IPS-18c (cell line): ENCODE data around the gene RIPK4.

Experiments used
- H3K4me3 ChIP-seq: 2 replicates; pipeline ENCODE4 v1.7.0; 2013; ENCODE audit warnings: low read depth, mild to moderate bottlenecking, low read length, moderate library complexity; ENCODE audit not compliant: insufficient read depth
- H3K9me3 ChIP-seq: one replicate; pipeline ENCODE4 v1.6.1; 2013; ENCODE audit warnings: mild to moderate bottlenecking, low read length, moderate library complexity; ENCODE audit not compliant: control insufficient read depth, insufficient read depth

RIPK4 gene

GRCh38 chr21:41766883-41767605 is at the start of gene RIPK4:
Gene RIPK4, minus strand, starts transcription at chr21:41767052. Its CDS starts 11 bp downstream, at chr21:41767041.
- H3K4me3 ChIP-seq = peak within 1 kb of the TSS; percentile 66
- H3K9me3 ChIP-seq = peaks cover 2% of the 10 kb centered on the region

GRCh38 chr21:41815652-41816582 is 49.1 kb upstream of the RIPK4 start:
- H3K4me3 ChIP-seq = no peak overlapping the region
- H3K9me3 ChIP-seq = no peaks in the 10 kb centered on the region

DNA sequence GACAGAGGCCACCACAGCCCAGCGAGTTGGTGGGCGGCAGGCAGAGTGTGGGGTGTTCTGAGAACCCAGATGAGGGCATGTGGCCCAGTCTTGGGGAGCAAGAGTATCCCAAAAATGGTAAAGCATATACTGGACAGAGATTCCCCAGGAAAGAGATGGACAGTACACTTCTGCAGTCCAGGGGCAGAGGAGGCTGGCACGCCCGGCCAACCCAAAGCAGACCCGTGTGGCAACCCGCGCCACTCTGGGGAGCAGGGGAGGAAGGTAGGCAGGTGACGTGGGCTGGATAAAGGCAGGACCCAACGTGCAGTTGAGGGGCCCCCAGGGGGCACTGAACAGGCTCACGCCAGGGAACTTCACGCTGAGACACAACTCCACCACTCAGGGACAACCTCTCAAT is 46.4 kb upstream of the RIPK4 start:
- no peak overlapping the region for H3K4me3 ChIP-seq
- H3K9me3 ChIP-seq = no peaks in the 10 kb centered on the region

GRCh38 chr21:41812679-41813078 is 45.8 kb upstream of the RIPK4 start:
- Histone ChIP-seq H3K4me3 (no peak overlapping the region), H3K9me3 (no peaks in the 10 kb centered on the region)

DNA sequence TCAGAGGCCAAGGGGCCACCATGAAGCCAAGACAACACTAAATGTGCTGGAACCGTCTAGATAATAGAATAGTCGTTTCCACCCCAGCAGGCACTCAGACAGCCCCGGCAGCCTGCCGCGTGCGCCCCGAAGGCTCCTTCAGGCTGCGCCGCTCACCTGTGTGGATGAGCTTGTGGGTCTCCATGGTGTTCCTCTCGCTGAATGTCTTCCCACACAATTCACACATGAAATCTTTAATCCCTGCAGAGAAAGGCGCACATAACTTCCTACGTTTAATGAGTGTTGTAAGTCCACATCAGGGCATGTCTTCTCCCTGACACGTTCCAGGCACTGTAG is 43.7 kb upstream of the RIPK4 start:
- peaks cover 3% of the 10 kb centered on the region for H3K9me3 ChIP-seq
- no peak overlapping the region for H3K4me3 ChIP-seq

GRCh38 chr21:41809891-41810596 is 43.2 kb upstream of the RIPK4 start:
- H3K4me3 ChIP-seq = no peak overlapping the region

GRCh38 chr21:41808846-41809245 is 42.0 kb upstream of the RIPK4 start:
- Histone ChIP-seq H3K4me3 (no peak overlapping the region), H3K9me3 (peaks cover 3% of the 10 kb centered on the region)

More at GRCh38 chr21:41809891-41810596, 43.2 kb upstream of the RIPK4 start:
- peaks cover 3% of the 10 kb centered on the region for H3K9me3 ChIP-seq

DNA sequence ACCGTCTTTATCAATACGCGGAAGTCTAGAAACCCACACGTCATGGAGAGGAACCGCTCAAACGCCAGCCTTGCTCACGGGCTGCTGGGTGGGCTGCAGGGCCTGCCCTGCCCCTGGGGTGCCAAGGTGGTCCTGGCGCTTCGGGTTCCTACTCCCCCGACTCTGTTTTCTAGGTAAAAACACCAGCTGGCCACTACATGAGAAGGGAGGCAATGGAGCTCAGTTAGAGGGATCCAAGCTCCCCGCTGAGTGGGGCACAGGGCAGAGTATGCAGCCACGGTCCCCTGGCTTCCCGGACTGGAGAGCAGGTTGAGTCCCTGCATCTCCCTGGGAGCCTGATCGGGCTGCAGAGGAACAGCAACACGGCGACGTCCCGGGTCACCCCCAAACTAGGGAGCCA is 41.2 kb upstream of the RIPK4 start:
- H3K4me3 ChIP-seq = no peak overlapping the region
- H3K9me3 ChIP-seq = peaks cover 3% of the 10 kb centered on the region

GRCh38 chr21:41806773-41807172 is 39.9 kb upstream of the RIPK4 start:
- no peak overlapping the region for H3K4me3 ChIP-seq
- H3K9me3 ChIP-seq = peaks cover 3% of the 10 kb centered on the region

- peaks cover 3% of the 10 kb centered on the region for H3K9me3 ChIP-seq
- no peak overlapping the region for H3K4me3 ChIP-seq
Measured at GRCh38 chr21:41805643-41806042, 38.8 kb upstream of the RIPK4 start.

DNA sequence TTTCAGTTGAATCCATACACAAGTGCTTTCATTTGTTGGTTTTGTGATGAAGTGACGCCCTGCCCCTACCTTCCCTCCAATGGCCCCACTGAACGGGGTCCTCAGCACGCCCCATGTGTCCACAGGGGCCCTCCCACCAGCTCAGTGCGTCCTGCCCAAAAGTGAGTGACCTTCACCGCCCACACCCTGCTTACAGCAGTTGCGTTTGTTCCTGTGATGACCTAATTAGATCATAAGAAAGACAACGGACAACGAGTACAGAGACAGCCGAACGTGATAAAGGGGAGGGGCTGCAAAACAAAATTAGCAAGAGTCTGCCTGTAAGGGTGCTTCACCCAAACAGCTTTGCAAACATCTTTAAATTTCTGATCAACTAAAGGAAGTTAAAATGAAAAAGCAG is 38.2 kb upstream of the RIPK4 start:
- no peak overlapping the region for H3K4me3 ChIP-seq
- H3K9me3 ChIP-seq = peaks cover 3% of the 10 kb centered on the region

- H3K4me3 ChIP-seq = no peak overlapping the region
- peaks cover 3% of the 10 kb centered on the region for H3K9me3 ChIP-seq
Measured at GRCh38 chr21:41804381-41804780, 37.5 kb upstream of the RIPK4 start.

DNA sequence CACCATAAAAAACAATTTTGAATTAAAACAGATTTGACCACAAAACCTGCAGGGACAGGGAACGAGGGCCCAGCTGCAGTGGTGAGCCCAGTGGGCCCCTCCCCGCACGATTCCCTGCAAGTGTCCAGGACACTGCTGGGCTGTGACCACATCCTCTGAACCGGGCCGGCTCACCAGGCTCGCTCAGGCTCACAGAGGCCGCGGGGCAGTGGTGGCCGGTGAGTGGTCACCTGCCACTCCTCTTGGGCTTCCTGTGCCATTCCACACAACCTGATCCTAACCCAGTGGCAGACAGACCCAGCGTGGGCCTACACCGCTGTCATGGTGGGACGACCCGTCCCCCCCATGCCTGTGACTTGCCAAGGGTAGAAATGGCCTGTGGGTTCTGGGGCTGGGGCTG is 36.5 kb upstream of the RIPK4 start:
- peaks cover 3% of the 10 kb centered on the region for H3K9me3 ChIP-seq
- no peak overlapping the region for H3K4me3 ChIP-seq

DNA sequence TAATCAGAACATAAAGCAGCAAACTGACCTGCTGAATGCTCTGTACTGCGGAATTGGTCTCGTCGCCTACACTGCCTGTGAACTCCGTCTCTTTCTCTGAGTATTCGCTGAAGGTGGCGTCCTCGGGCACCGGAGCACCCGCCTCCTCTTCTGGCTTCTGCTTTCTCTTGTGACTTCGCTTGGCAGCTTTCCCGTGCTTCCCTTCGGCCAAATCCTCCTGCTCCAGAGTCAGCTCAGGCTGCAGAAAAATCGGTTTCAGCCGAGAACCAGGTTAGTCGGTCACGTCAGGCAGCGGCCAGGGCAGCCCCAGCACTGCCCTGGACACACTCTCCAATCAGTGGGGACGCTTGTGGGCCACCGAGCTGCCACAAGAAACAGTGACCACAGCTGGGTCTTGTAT is 35.8 kb upstream of the RIPK4 start:
- H3K4me3 ChIP-seq = no peak overlapping the region

GRCh38 chr21:41802198-41802584 is 35.3 kb upstream of the RIPK4 start:
- H3K9me3 ChIP-seq = peaks cover 3% of the 10 kb centered on the region
- H3K4me3 ChIP-seq = no peak overlapping the region

More for the DNA sequence above, 35.8 kb upstream of the RIPK4 start:
- peaks cover 3% of the 10 kb centered on the region for H3K9me3 ChIP-seq

DNA sequence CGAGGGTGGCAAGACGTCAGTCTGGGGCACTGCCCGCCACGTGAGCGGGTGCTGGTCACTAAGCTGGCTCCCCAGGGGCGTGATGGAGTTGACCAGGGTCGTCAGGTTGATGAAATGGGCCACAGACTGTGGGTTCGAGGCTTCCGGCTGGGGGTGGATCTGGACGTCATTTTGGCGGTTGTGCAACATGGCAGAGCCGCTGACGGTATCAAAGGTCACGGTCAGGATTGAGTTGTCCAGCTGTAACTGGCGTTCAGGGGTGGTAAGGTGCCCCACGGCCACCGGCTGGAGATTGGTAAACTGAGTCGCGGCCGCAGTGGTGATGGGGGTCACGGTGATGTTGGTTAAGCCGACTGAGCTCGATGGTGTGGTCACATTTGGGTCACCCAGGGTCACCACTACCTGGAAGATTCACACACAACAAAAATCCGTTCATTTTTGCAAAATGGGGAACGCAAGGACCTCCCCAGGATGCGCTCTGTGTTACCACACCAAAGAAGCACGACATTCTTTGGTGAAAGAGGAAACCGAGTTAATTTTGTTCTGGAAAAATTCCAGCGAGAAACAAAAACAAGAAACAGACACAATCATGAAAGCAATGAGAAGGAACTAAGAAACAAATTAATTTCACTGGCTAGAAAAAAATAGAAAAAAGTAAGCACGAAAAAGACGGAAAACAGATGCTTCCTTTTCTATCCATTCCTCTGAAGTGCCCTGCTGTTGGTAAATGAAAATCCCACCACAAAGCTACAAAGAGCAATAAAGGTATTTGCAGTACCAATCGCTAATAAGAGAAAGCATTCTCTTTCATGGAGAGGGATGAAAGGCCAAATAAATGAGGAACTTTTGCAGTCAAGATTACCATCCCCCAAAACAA is 34.7 kb upstream of the RIPK4 start:
- no peak overlapping the region for H3K4me3 ChIP-seq
- H3K9me3 ChIP-seq = peaks cover 3% of the 10 kb centered on the region
